ENCODE measurements around the gene PDE6C. TPM values are rescaled to one million over a fixed set of nuclear protein-coding genes. Genes with fewer than 3 reads are reported as not detected.
"Not testable (repeated sequence)": the region's sequence is repeated elsewhere in the genome, so short reads cannot be mapped to it uniquely, and the experiment has no call there.

Gene PDE6C
- polyA plus RNA-seq, 12 donors, result 0.13 to 2.1 (median 0.83) TPM; not detected in 2

GRCh38 chr10:93630625-93631557, 18.6 kb downstream of the PDE6C start:
- DNase-seq, result no peak

- DNase-seq, result no peak
Measured at GRCh38 chr10:93639791-93640190, 27.5 kb downstream of the PDE6C start.

- DNase-seq, result no peak
Measured at GRCh38 chr10:93652857-93653256, 40.5 kb downstream of the PDE6C start.

- DNase-seq, result no peak
Measured at GRCh38 chr10:93654201-93654600, 41.9 kb downstream of the PDE6C start.

- DNase-seq, result no peak
Measured at GRCh38 chr10:93656155-93656554, 43.8 kb downstream of the PDE6C start.

GRCh38 chr10:93657757-93658156, 45.4 kb downstream of the PDE6C start:
- DNase-seq, result no peak

- no peak for DNase-seq
Measured at GRCh38 chr10:93666030-93666429, 53.7 kb downstream of the PDE6C start.

GRCh38 chr10:93667795-93668194, 55.5 kb downstream of the PDE6C start:
- DNase-seq, result no peak

GRCh38 chr10:93670372-93670771, 58.0 kb downstream of the PDE6C start:
- no peak for DNase-seq

- DNase-seq, result no peak
Measured at GRCh38 chr10:93671042-93671441, 58.7 kb downstream of the PDE6C start.

GRCh38 chr10:93672022-93672678, 59.8 kb downstream of the PDE6C start:
- DNase-seq, result no peak

GRCh38 chr10:93672890-93673289, 60.6 kb downstream of the PDE6C start:
- DNase-seq, result no peak

- DNase-seq, result no peak
Measured at GRCh38 chr10:93673791-93674190, 61.5 kb downstream of the PDE6C start.

- no peak for DNase-seq
Measured at GRCh38 chr10:93678386-93678785, 66.0 kb downstream of the PDE6C start.

GRCh38 chr10:93678805-93679587, 66.7 kb downstream of the PDE6C start:
- no peak for DNase-seq

- peak; percentile 31 for DNase-seq
Measured at GRCh38 chr10:93680412-93681047, 68.2 kb downstream of the PDE6C start.

- DNase-seq, result no peak
Measured at GRCh38 chr10:93687737-93688136, 75.4 kb downstream of the PDE6C start.

- no peak for DNase-seq
Measured at GRCh38 chr10:93695740-93696139, 83.4 kb downstream of the PDE6C start.

GRCh38 chr10:93696582-93696981, 84.2 kb downstream of the PDE6C start:
- DNase-seq, result not testable (repeated sequence)

GRCh38 chr10:93697207-93697606, 84.9 kb downstream of the PDE6C start:
- no peak for DNase-seq

- no peak for DNase-seq
Measured at GRCh38 chr10:93701866-93702209, 89.5 kb downstream of the PDE6C start.

Data from muscle of arm (tissue), 12 donors.